H1 (cell line): Measurements from ENCODE around the gene KCND3. TPM values are rescaled to one million over a fixed set of nuclear protein-coding genes. Genes with fewer than 3 reads are reported as not detected.

Experiments used
- CTCF ChIA-PET: fragments of 300-600 bp; sonication (Branson Sonifier 250); formaldehyde crosslinking; loops from one replicate; lab custom pipeline; 2021; ENCODE audit not compliant: partially characterized antibody; lab: Charles Lee
- POLR2A ChIA-PET: fragments of 300-600 bp; sonication (Branson Sonifier 250); formaldehyde crosslinking; loops from one replicate; lab custom pipeline; 2021; ENCODE audit warnings: inconsistent platforms; ENCODE audit not compliant: partially characterized antibody; lab: Charles Lee
- DNase-seq, 2 experiments: peaks; one replicate each; pipeline versions ENCODE4 v3.0.0 to v3.0.0-alpha.2; 2010 to 2022; ENCODE audit warnings: low spot score in 2 of 2, low read depth in 1 of 2, mixed read lengths in 1 of 2
- FAIRE-seq: peaks from 2 replicates; lab custom pipeline; 2011; peaks lifted over from hg19 to GRCh38; lab: Jason Lieb, UNC
- H2AFZ ChIP-seq: 2 replicates; pipeline ENCODE4 v1.8.1; 2012; ENCODE audit warnings: low read length, inconsistent platforms
- H2AK5ac ChIP-seq: 2 replicates; pipeline ENCODE4 v1.6.1; 2013; ENCODE audit warnings: low read depth, low read length
- H2BK120ac ChIP-seq: replicated peaks from 2 replicates; pipeline ENCODE3; 2013; ENCODE audit warnings: low read depth, low read length, inconsistent platforms
- H2BK12ac ChIP-seq: 2 replicates; pipeline ENCODE4 v1.6.1; 2013; ENCODE audit warnings: low read depth, low read length
- H2BK15ac ChIP-seq: 2 replicates; pipeline ENCODE4 v1.6.1; 2013; ENCODE audit warnings: low read length
- H2BK20ac ChIP-seq: 2 replicates; pipeline ENCODE4 v1.6.1; 2013; ENCODE audit warnings: low read length
- H2BK5ac ChIP-seq: 2 replicates; pipeline ENCODE4 v1.6.1; 2013; ENCODE audit warnings: low read depth, low read length
- H3K14ac ChIP-seq: 2 replicates; pipeline ENCODE4 v1.6.1; 2013; ENCODE audit warnings: inconsistent platforms; ENCODE audit not compliant: insufficient read length
- H3K18ac ChIP-seq: 2 replicates; pipeline ENCODE4 v1.6.1; 2013; ENCODE audit warnings: low read length; ENCODE audit errors: extremely low read depth
- H3K23ac ChIP-seq: 2 replicates; pipeline ENCODE4 v1.6.1; 2013; ENCODE audit warnings: inconsistent platforms; ENCODE audit not compliant: insufficient read length
- H3K23me2 ChIP-seq: 2 replicates; pipeline ENCODE4 v1.6.1; 2013; ENCODE audit warnings: low read depth, low read length
- H3K27ac ChIP-seq: 2 replicates; pipeline ENCODE4 v1.6.1; 2011; ENCODE audit warnings: low read depth, low read length, inconsistent platforms
- H3K27me3 ChIP-seq, 4 experiments: replicated peaks in 1 of 4; 1 replicate in 1 of 4; 2 replicates in 3 of 4; pipeline versions ENCODE4 v1.6.1 to v1.8.1; 2011 to 2013; ENCODE audit warnings: low read length in 3 of 4, mild to moderate bottlenecking in 3 of 4, inconsistent platforms in 2 of 4, mixed read lengths in 2 of 4, moderate library complexity in 1 of 4; ENCODE audit not compliant: control insufficient read depth in 3 of 4, insufficient read depth in 3 of 4; ENCODE audit errors: extremely low read depth in 1 of 4
- H3K36me3 ChIP-seq, 4 experiments: 2 replicates each; pipeline versions ENCODE4 v1.6.1 to v1.8.1; 2011 to 2013; ENCODE audit warnings: mild to moderate bottlenecking in 4 of 4, low read length in 3 of 4, moderate library complexity in 2 of 4, control low read depth in 1 of 4, inconsistent platforms in 1 of 4; ENCODE audit not compliant: insufficient read depth in 4 of 4, control insufficient read depth in 2 of 4
- H3K4ac ChIP-seq: replicated peaks from 2 replicates; pipeline ENCODE3; 2013; ENCODE audit warnings: low read length, low read depth, mixed read lengths, inconsistent platforms; ENCODE audit not compliant: insufficient read length
- H3K4me1 ChIP-seq, 4 experiments: replicated peaks in 1 of 4; 1 replicate in 1 of 4; 2 replicates in 3 of 4; pipeline versions ENCODE4 v1.6.1 to v1.8.1; 2011 to 2013; ENCODE audit warnings: low read length in 3 of 4, inconsistent platforms in 2 of 4, mixed read lengths in 1 of 4; ENCODE audit not compliant: insufficient read depth in 4 of 4, control insufficient read depth in 3 of 4
- H3K4me2 ChIP-seq, 2 experiments: 2 replicates each; pipeline versions ENCODE4 v1.6.1 to v1.8.1; 2011 to 2013; ENCODE audit warnings: low read depth in 2 of 2, low read length in 2 of 2, control low read depth in 1 of 2, inconsistent platforms in 1 of 2, mild to moderate bottlenecking in 1 of 2; ENCODE audit not compliant: insufficient read depth in 1 of 2
- H3K4me3 ChIP-seq, 4 experiments: fragments of 200-600, 300-600 bp in 1 of 4; sonication (generic), shearing (Covaris generic), sonication (Bioruptor Twin) in 1 of 4; 2 replicates each; pipeline versions ENCODE4 v1.5.1 to v1.8.1; 2011 to 2016; ENCODE audit warnings: low read length in 4 of 4, low read depth in 3 of 4, control low read depth in 2 of 4, inconsistent platforms in 2 of 4, mild to moderate bottlenecking in 2 of 4, mixed read lengths in 1 of 4, moderate library complexity in 1 of 4; ENCODE audit not compliant: insufficient read depth in 2 of 4; ENCODE audit errors: extremely low read depth in 1 of 4
- H3K56ac ChIP-seq: replicated peaks from 2 replicates; pipeline ENCODE3; 2013; ENCODE audit warnings: low read depth, mild to moderate bottlenecking, mixed read lengths, low read length, inconsistent platforms; ENCODE audit not compliant: insufficient read length
- H3K79me1 ChIP-seq: 2 replicates; pipeline ENCODE4 v1.6.1; 2013; ENCODE audit warnings: low read depth, low read length, control low read depth
- H3K79me2 ChIP-seq, 2 experiments: 2 replicates each; pipeline versions ENCODE4 v1.6.1 to v1.8.1; 2012 to 2013; ENCODE audit warnings: low read length in 2 of 2, mild to moderate bottlenecking in 2 of 2, inconsistent platforms in 1 of 2; ENCODE audit not compliant: insufficient read depth in 2 of 2, control insufficient read depth in 1 of 2
- H3K9ac ChIP-seq, 4 experiments: replicated peaks in 1 of 4; 1 replicate in 1 of 4; 2 replicates in 3 of 4; pipeline versions ENCODE4 v1.6.1 to v1.8.1; 2011 to 2013; ENCODE audit warnings: low read depth in 3 of 4, low read length in 3 of 4, control low read depth in 2 of 4, mild to moderate bottlenecking in 2 of 4, moderate library complexity in 2 of 4, inconsistent platforms in 1 of 4; ENCODE audit errors: extremely low read depth in 1 of 4
- H3K9me3 ChIP-seq, 2 experiments: 2 replicates each; pipeline versions ENCODE4 v1.6.1 to v1.8.1; 2012 to 2013; ENCODE audit warnings: mild to moderate bottlenecking in 2 of 2, moderate library complexity in 2 of 2, control low read depth in 1 of 2, inconsistent platforms in 1 of 2, low read depth in 1 of 2, low read length in 1 of 2, mixed read lengths in 1 of 2; ENCODE audit not compliant: insufficient read depth in 2 of 2
- H4K20me1 ChIP-seq, 2 experiments: replicated peaks in 1 of 2; 2 replicates each; pipeline versions ENCODE3 to v1.8.1; 2011 to 2013; ENCODE audit warnings: inconsistent platforms in 2 of 2, low read length in 2 of 2, mild to moderate bottlenecking in 1 of 2; ENCODE audit not compliant: insufficient read depth in 2 of 2, control insufficient read depth in 1 of 2
- H4K5ac ChIP-seq: 2 replicates; pipeline ENCODE4 v1.6.1; 2013; ENCODE audit warnings: low read length, low read depth, mixed read lengths, inconsistent platforms; ENCODE audit not compliant: insufficient read length
- H4K8ac ChIP-seq: 2 replicates; pipeline ENCODE4 v1.8.0; 2013; ENCODE audit warnings: mild to moderate bottlenecking, moderate library complexity, low read length, inconsistent platforms; ENCODE audit not compliant: insufficient read depth; ENCODE audit errors: extremely low read depth
- H4K91ac ChIP-seq: replicated peaks from 2 replicates; pipeline ENCODE3; 2013; ENCODE audit warnings: low read length, mixed read lengths, inconsistent platforms; ENCODE audit not compliant: insufficient read length
- SAP30 ChIP-seq: fragments of 300-600 bp; sonication (generic); IDR thresholded peaks from 2 replicates; pipeline ENCODE4 v1.7.1; 2012; ENCODE audit warnings: low read length, moderate library complexity, mild to moderate bottlenecking, inconsistent platforms; ENCODE audit not compliant: insufficient read depth, insufficient replicate concordance
- TAF1 ChIP-seq: IDR thresholded peaks from 2 replicates; pipeline ENCODE4 v1.6.1; 2011; ENCODE audit warnings: mild to moderate bottlenecking, low read depth, low read length
- TEAD4 ChIP-seq: IDR thresholded peaks from 2 replicates; pipeline ENCODE4 v1.6.1; 2012; ENCODE audit warnings: low read depth, low read length, inconsistent platforms, mixed read lengths
- WGBS, 2 experiments: shearing (Covaris generic) in 1 of 2; methylation state at CpG; one replicate each; pipeline versions ENCODE4 v1.1.6 to v1.1.7; 2013 to 2015; ENCODE audit warnings: low lambda C conversion rate in 2 of 2, mixed read lengths in 2 of 2, inconsistent platforms in 1 of 2, low coverage in 1 of 2, missing lambda C conversion rate in 1 of 2; ENCODE audit not compliant: insufficient replicate concordance in 2 of 2, insufficient coverage in 1 of 2, insufficient read length in 1 of 2; ENCODE audit errors: extremely low coverage in 1 of 2, missing lambda C conversion rate in 1 of 2; 5-methylcytosine and 5-hydroxymethylcytosine counted together
- polyA plus RNA-seq, 7 experiments: library from polyadenylated mRNA; depleted of rRNA in 3 of 7; stranded (reverse) in 5 of 7; unstranded in 2 of 7; fragments of >200 nt in 5 of 7; fragments of 200-250 nt in 2 of 7; gene quantifications; 1 replicate in 5 of 7; 2 replicates in 1 of 7; 4 replicates in 1 of 7; pipeline versions ENCODE4 v1.2.1 to v1.2.3, GENCODE V29; 2011 to 2013; ENCODE audit warnings: missing spikeins in 2 of 7, mixed read lengths in 2 of 7
- total RNA-seq: library from RNA; stranded (reverse); fragmentation: NEBNext Ultra II Directional; extraction: Animal tissue kit (Norgen Biotek cat#: 25700); gene quantifications from 2 replicates; pipeline ENCODE4 v1.2.1, GENCODE V29; 2021

KCND3 gene
- total and polyA plus RNA-seq, 2 of the 8 experiments (the other 6 are each of a cell fraction or from before 2014, with no cell fraction given), result 0.14 to 0.48 TPM

DNA sequence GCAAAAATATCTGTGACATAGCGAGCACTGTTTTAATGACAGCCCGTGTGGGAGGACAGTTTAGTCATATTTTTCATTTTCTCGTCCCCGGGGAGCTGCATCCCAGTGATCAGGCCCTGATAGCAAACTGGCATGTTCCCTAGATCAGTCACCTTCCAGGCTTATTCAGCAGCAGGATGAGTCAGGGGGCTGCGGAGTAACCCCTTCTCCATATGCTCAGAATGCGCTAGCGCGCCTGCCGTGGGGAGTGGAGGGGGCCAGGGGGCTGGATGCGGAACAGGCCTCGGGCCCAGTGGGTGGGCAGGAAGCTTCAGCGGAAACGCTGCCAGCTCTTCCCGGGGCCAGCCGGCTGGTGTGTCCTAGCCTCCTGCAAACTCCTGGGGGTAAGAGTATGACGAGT, 94.0 kb downstream of the KCND3 start:
- WGBS, 2 experiments, result 67% methylated on average over 16 of the region's 16 CpGs; no CpG with 5 or more reads in 1 of the 2 experiments
- Histone ChIP-seq H3K36me3 (no peaks in the 10 kb centered on the region; a peak in 1 of 8 replicates), H3K27ac (no peak overlapping the region), H3K23ac (no peak overlapping the region), H4K5ac (no peak overlapping the region), H3K4me1 (peaks cover 0 to 2% (median 0%) of the 10 kb centered on the region in 4 experiments; a peak in 1 of 7 replicates), H3K79me2 (no peaks in the 10 kb centered on the region), H2AFZ (no peak overlapping the region), H3K56ac (no peak overlapping the region), H3K4me3 (no peak overlapping the region), H3K14ac (no peak overlapping the region), H2AK5ac (no peak overlapping the region; the same call in 1 of the 2 replicates), H3K79me1 (no peaks in the 10 kb centered on the region), H3K23me2 (no peaks in the 10 kb centered on the region), H3K4ac (no peak overlapping the region), H4K20me1 (no peaks in the 10 kb centered on the region), H4K91ac (no peak overlapping the region), H4K8ac (no peak overlapping the region; the same call in 1 of the 2 replicates), H3K18ac (no peak overlapping the region), H3K27me3 (no peaks in the 10 kb centered on the region), H2BK20ac (no peak overlapping the region), H2BK5ac (no peak overlapping the region), H3K9me3 (no peaks in the 10 kb centered on the region), H2BK15ac (no peak overlapping the region), H2BK120ac (no peak overlapping the region), H3K4me2 (no peak overlapping the region), H3K9ac (no peak overlapping the region), H2BK12ac (no peak overlapping the region)
- FAIRE-seq, result no peak
- no peak for DNase-seq
- ChIA-PET CTCF (interaction anchor here (1.0 kb wide), 1 partner anchor 148 kb away, joined by 3 read pairs; no protein-coding TSS in a partner anchor), POLR2A (interaction anchor here (1.4 kb wide), 1 partner anchor 12 kb away, joined by 3 read pairs; no protein-coding TSS in a partner anchor)
- TF ChIP-seq TAF1, result no peak
- no peak for TF ChIP-seq TEAD4
- no peak for TF ChIP-seq SAP30
